Head of caudate nucleus (tissue), 42 donors: ENCODE data around the gene MKX.

Source experiments
- DNase-seq, 42 donors: peaks; one replicate each; pipeline versions ENCODE4 v3.0.0 to v3.0.0-alpha.2; 2020 to 2021; ENCODE audit warnings: mixed read lengths in 7 of 42
- intact Hi-C: fragments of 100-400 bp; cut with DNase I; formaldehyde crosslinking; loops from one replicate; pipeline ENCODE4 v1.15.0; 2022

Gene MKX

DNA sequence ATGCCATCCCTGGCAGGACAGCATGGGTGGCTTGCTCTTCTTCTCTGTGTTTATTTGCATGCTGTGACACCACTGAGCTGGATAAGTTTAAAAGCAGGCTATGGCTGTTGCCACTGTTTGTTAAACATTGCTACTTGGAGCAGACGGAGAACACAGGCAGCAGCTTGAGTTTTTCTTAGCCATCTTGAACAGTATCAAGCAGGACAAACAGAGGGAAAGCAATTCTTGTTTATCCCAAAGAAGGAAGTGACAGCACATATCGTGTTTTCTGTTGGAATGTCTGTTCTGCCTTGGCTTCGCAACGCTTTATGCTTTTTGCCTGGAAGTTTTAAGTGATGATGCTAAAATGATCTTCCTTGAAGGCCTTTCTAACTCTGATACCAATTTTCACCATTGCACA lies 73.8 kb downstream of the MKX start:
- DNase-seq: no peak
- intact Hi-C loops: no loop called here

DNA sequence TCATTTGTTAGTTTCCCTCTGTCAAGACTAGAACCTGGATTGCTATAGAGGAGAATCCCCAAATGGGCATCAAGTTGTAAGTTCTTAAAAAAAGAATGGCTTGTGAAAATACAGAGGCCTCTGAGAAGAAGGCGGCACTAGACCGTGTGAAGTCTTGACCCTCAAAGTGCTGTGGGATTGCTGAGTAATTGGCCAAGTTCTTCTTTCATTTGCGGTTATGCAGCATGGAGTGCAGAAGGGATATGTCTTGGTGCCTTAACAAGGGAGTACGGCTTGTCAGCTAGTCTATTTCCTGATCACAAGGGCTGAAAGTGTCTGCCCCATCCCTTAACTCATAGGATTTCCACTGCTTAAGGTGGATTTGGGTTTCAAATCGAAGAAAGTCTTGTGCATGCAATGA lies 81.2 kb downstream of the MKX start:
- intact Hi-C loops: no loop called here

DNA sequence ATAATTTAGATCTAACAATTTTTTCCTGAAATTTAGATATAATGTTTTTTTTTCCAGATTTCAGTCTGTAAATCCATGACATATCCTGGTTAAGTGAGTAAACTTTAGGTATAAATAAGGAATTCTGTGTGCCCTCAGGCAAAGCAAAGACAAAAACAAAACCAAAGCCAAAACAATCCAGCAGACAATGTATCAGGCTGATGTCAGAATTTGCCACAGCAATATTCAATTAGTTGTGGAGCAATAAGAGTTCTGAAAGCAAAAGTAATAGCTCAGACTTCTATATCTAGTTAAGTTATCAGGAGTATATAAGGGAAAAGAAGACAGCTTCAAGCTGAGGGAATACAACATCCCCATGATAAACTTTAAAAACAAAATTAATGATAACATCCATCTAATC lies 82.0 kb downstream of the MKX start:
- no peak for DNase-seq
- intact Hi-C loops: no loop called here

More for the DNA sequence above, 81.2 kb downstream of the MKX start:
- no peak for DNase-seq

DNA sequence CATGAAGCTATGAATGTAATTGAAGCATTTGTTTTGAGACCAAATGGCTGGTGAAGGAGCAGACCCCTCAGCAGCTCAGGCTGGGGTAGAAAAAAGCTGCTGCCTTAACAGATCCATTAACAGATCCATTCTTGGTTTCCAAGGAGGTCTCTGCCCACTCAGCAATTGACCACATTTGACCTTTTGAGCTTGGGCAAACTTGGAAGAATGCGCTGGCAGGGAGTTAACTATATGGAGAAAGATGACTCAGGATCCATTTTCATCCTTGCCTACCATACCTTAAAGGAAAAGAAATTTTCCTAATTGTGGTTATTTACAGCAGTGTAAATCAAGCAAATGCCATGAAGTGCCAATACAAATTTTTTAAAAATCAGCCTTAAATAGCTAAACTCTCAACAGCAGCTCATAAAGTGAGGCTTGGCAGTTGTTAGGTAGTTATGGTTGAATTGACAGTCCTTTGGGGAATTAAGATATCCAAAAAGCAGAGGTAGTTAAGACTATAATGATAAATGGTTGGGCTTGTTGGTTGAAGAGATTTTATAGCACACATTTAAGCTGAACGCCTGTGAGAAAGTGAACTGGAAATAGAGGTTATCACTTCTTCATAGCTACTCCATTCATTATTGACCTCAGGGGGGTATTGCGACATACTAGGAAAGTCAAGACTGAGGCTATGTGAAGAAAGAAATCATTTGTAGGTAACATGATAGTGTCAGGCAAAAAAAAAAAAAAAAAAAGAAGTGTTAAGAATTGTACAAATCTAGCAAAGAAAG lies 83.9 kb downstream of the MKX start:
- DNase-seq: no peak
- intact Hi-C loops: no loop called here

DNA sequence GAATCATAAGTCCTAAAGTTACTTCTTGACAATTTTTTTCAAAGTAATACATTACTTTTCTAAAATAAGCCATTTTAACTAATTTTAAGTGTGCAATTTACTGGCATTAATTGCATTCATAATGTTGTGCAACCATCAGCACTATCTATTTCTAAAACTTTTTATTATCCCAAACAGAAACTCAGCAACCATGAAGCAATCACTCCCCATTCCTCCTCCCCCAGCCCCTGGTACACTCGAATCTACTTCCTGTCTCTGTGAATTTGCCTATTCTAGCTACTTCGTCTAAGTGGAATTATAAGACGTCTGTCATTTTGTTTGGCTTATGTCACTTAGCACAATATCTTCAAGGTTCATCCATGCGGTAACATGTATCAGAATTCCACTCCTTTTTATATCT lies 84.9 kb downstream of the MKX start:
- no peak for DNase-seq

DNA sequence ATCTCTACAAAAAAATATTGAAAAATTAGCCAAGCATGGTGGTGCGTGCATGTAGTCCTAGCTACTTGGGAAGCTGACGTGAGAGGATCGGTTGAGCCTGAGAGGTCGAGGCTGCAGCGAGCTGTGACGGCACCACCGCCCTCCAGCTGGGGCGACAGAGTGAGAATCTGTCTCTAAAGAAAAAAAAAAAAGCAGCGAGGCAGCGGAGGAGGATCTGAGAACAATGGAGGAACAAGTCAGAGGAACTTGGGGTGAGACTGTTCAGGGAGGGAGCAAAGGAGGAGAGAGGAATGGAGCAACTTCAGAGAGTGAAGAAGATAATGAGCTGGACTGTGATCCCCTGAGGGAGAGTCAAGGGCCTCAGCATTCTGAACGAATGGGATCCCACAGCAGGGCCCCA lies 85.4 kb downstream of the MKX start:
- DNase-seq: no peak
- intact Hi-C loops: no loop called here

More for the DNA sequence above, 84.9 kb downstream of the MKX start:
- intact Hi-C loops: no loop called here

DNA sequence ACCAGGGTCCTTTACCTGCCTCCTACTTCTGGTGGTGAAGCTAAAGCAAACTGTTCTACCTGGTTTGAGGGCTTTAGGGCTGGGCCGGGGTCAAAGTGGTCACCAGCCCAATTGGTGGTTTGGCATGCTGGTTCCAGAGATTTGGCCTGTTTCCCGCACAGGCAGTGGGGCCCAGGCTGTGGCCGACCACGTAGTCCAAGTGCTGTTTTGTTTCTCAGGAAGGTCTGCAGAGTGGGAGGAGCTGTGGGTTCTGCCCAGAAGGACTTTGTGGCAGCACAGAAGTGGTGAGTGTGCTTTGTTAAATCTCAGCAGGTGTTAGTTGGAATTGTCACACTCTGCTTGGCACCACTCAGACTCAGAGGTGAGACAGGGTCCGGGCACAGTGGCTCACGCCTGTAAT lies 85.8 kb downstream of the MKX start:
- intact Hi-C loops: no loop called here
- DNase-seq: no peak

DNA sequence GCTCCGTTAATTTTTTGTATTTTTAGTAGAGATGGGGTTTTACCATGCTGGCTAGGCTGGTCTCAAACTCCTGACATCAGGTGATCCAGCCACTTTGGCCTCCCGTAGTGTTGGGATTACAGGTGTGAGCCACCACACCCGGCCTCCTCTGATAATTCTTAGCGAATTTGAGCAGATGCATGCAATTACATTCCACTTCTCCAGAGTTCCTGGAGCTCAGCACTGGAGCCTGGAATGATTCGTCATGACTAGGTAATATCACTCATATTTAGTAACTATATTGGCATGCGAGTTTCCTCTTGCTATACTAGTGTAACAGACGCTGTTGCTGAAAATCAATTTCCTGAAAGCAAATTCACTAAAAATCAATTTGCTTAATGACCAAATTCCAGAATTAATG lies 86.8 kb downstream of the MKX start:
- intact Hi-C loops: no loop called here
- DNase-seq: no peak

DNA sequence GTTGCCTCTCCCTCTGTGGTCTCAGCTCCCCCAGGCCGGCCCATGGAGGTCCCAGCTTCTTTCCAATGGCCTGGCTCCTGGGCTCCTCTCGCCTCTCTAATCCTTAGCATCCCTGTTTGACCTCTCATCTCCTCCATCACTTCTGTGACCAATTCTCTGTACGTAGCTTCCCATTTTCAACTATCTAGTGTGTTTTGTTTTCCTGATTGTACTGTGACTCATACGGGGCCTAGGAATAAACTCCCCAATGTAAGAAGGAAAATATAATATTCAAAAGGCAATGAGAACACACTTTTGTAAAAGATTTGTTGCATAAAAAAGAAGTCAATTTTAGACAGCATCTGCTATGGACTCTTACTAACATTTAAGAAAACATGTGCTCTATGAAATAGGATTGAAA lies 90.3 kb downstream of the MKX start:
- intact Hi-C loops: no loop called here
- no peak for DNase-seq

DNA sequence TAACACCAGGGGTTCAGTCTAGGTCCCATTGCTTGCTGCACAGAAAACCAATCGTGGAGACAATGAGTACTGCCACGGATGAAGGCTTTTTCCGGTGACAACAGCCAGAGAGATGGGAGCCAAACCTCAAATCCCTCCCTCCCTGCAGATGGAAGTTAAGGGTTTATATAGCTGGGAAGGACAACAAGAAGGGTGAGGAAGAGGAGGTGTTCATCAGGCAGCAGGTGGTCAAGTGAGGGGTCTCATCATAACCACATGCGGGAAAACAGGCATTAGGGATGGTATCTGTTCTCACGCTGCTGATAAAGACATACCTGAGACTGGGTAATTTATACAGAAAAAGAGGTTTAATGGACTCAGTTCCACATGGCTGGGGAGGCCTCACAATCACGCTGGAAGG lies 91.3 kb downstream of the MKX start:
- no peak for DNase-seq
- intact Hi-C loops: no loop called here

DNA sequence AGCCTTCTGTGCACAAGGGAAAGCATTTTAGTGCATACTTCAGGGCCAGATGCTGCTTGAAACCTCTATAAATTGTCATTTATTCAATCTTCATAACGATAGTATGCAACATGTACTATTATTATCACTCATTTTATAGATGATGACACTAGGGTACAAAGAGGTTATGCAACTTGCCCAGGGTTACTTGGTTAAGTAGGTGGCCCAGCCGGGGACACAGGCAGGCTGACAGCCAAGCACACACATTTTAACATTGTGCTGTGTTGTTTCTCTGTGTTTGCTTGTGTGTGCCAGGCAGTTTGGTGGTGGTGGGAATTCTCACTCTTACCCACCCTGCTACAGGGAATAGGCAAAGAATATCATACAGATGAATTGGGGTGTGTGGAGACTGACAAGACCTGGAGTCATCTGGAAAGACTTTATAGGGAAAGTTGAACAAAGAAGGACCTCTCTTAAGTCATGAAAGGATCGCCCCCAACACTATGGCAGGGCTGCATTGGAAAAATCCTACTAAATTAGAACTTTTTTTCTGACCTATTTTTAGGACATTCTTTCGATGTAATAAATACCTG lies 98.9 kb downstream of the MKX start:
- intact Hi-C loops: no loop called here
- DNase-seq: no peak

DNA sequence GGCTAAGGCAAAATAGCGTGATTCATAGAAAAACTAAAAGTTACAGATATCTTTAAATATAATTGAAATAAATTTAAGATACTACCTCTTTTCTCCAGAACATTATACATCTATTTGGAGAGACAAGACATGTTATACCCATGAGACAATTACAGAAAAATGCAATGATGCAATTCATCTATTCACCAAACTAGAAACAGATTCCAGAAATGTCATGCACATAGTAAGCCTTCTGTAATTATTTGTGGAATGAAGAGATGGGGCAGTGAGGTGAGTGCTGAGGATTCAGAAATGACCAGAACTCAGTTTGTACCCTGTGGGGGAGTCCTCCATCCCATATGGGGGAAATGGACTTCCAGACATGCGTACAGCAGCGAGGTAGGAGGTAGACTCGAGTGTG lies 99.4 kb downstream of the MKX start:
- no peak for DNase-seq
- intact Hi-C loops: no loop called here

DNA sequence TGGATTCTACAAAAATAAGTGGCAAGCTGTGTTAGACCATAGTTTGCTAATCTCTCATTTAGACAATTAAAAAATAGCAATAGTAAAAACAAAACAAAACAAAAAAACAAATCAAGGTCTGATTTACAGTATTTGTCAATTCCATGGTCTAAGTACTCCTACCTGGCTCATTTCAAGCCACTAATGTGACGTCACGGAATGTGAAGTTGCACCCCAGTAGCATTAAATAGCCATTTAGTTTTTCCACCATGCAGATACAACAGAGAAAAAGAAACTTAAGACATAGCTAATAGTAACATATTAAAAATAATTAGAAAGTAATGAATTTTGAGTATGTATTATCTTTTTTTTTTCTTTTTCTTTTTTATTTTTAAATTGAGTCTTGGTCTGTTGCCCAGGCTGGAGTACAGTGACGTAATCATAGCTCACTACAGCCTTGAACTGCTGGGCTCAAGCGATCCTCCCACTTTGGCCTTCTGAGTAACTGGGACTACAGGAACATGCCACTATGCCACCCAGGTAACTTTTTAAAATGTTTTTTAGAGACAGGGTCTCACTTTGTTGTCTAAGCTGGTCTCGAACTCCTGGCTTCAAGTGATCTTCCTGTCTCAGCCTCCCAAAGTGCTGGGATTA lies 101.2 kb downstream of the MKX start:
- no peak for DNase-seq
- intact Hi-C loops: no loop called here

DNA sequence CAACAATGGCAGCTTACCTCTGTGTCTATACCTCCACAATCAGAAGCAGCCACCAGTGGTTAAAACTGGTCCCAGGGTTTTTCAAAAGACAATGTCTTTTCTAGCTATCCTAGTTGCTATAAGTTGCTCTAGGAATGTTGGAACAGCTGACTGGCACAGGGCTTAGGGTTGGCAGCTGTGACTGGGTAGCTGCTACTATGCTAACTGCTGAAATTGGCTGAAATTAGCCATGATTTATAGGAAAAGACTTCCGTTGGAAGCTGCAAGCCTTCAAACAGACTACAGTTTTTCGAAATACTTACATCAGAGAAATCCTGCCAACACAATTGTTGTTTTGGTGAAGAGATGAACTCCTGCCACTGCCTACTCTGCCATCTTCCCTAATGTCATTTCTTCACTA lies 102.3 kb downstream of the MKX start:
- DNase-seq: no peak

DNA sequence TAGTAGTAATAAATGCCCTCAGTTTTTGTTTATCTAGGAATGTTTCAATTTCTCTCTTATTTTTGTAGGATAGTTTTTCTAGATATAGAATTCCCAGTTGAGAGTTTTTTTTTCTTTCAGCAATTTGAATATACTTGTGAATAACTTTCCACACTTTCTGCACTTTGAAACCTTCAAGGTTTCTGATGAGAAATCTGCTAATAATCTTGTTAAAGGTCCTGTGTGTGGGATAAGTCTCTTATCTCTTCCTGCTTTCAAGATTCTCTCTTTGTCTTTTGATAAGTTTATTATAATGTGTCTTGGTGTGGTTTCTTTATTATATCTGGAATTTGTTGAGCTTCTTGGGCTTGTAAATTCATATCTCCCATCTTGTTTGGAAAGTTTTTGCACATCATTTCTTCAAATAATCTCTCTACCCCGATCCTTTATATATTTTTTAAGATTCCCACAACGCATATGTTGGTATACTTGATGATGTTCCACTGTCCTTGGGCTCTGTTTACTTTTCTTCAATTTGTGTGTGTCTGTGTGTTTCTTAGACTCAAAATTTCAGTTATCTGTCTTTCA lies 103.5 kb downstream of the MKX start:
- DNase-seq: no peak
- intact Hi-C loops: no loop called here

More for the DNA sequence above, 102.3 kb downstream of the MKX start:
- intact Hi-C loops: no loop called here

DNA sequence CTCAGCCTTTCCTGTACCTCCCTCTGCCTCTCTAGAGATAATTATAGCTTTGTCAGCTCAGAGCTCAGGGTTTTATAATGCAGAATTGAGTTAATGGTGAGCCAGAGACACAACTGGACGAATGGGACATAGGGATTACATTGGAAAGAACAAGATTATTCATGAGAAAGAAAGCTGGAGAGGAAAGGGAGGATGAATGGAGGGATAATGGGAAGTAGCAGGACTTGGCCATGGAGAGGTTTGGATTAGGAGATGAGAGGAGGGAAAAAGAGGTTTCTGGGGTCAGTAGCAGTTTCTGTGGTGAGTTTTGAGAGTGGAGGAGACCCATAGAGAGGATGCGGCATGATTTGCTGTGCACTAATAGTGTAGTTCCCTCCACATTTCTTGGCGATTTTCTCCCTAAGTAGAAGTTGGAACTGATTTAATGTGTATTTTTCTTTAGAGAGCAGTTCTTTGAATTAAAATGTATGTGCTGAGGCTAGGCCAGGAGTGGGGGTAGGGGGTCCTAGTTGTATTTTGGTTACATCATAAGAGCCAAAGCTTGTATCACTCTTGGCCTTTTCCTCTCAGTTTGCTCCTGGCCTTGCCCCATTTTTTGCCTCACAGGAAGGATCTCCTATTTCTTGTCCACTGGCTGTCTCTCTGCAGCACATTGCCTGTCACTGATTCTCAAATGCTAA lies 107.4 kb downstream of the MKX start:
- no peak for DNase-seq
- intact Hi-C loops: no loop called here

DNA sequence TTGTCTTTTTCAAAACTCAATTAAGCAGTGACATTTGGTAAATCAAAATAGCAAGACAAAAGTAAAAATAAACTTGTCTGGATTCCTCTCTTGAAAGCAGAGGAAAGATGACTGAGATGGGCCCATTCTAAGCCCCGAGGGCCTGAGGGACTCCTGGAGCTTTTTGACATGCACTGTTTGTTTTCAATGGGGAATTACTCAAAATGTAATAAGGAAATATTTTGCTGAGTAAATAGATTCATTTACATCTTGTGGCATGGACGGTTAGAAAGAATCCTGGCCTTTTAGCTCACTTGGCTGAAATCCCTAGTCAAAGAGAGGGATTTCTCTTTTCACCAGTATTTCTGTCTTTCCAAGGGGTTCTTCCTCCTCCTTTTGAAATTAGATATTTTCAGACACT lies 108.0 kb downstream of the MKX start:
- DNase-seq: no peak
- intact Hi-C loops: no loop called here

DNA sequence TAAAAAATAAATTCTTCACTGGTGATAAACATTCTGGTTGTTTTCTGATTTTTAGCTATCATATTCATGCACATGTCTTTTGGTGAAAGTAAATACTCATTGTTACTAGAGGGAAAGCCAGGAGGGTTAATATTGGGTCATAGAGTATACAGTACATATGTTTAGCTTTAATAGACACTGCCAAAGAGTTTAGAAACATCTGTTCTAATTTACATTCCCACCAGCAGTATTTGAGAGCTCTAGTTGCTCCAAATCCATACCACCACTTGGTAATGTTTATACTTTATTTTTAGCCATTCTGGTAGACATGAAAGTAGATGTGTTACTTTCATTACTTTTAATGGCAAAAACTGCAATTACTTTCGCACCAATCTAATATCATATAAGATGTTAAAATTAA lies 108.8 kb downstream of the MKX start:
- DNase-seq: no peak
- intact Hi-C loops: no loop called here

DNA sequence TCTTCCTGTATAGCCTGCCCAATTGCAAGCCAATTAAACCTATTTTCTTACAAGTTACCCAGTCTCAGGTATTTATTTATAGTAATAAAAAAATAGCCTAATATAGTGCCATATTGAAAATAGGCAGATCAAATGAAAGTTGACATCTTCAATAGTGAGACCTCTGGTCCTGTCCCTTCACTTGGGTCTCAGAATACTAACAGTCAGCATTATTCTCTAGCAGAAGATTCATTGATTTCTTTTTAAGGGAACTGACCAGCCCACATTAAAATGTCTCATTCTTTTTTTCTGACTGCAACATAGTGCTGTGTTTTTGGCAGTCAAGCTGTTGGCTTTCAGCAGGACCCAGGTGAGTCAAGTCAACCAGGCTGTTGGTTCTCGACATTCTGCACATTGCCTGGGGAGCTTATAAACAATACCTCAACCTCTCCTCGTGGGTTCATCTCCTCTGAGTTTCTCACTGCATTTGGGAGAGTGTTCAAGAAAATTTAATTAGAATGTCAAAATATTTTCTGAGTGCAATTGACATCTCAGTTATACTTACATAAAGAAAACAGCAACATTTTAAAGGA lies 109.8 kb downstream of the MKX start:
- intact Hi-C loops: no loop called here
- no peak for DNase-seq

DNA sequence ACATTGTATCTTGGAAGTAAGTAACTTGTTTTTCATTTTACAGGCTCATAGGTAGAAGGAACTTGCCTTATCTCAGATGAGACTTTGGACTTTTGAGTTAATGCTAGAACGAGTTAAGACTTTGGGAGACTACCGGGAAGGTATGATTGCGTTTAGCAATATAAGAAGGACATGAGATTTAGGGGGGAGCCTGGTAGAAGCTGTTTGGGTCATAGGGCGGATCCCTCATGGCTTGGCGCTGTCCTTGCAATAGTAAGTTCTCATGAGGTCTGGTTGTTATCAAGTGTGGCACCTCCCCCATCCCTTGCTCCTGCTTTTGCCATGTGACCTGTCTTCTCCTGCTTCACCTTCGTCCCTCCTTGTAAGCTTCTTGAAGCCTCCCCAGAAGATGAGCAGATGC lies 110.3 kb downstream of the MKX start:
- no peak for DNase-seq
- intact Hi-C loops: no loop called here
